Fibroblast of lung (primary cell): Measurements from ENCODE around the gene ATP2B1.

ENCODE experiments used
- EZH2 ChIP-seq: IDR thresholded peaks from 2 replicates; pipeline ENCODE4 v1.5.1; 2012; ENCODE audit warnings: low read length, control low read depth, mild to moderate bottlenecking; ENCODE audit errors: missing control alignments
- TF ChIP-seq, protein P1 (sequence below), 2 donors: IDR thresholded peaks in 1 of 2; conservative IDR thresholded peaks in 1 of 2; 1 replicate in 1 of 2; 2 replicates in 1 of 2; pipeline ENCODE4 v1.5.1; 2011 to 2012; ENCODE audit warnings: low read length in 2 of 2, control low read depth in 1 of 2, inconsistent platforms in 1 of 2, low read depth in 1 of 2, mild to moderate bottlenecking in 1 of 2

DNA sequence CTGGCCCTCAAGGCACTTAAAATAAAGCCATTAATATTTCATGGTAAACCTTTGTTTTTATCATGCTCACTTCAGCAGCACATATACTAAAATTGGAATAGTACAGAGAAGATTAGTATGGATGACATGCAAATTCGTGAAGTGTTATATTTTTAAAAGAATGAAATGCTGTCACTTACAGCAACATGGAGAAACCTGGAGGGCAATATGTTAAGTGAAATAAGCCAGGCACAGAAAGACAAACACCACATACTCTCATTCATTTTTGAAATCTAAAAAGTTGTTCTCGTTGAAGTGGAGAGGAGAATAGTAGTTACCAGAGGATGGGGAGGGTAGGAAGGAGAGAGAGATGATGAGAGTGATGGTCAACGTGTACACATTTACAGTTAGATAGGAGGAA, 45.4 kb upstream of the ATP2B1 start:
- TF ChIP-seq EZH2: no peak
- TF ChIP-seq, protein P1, sequence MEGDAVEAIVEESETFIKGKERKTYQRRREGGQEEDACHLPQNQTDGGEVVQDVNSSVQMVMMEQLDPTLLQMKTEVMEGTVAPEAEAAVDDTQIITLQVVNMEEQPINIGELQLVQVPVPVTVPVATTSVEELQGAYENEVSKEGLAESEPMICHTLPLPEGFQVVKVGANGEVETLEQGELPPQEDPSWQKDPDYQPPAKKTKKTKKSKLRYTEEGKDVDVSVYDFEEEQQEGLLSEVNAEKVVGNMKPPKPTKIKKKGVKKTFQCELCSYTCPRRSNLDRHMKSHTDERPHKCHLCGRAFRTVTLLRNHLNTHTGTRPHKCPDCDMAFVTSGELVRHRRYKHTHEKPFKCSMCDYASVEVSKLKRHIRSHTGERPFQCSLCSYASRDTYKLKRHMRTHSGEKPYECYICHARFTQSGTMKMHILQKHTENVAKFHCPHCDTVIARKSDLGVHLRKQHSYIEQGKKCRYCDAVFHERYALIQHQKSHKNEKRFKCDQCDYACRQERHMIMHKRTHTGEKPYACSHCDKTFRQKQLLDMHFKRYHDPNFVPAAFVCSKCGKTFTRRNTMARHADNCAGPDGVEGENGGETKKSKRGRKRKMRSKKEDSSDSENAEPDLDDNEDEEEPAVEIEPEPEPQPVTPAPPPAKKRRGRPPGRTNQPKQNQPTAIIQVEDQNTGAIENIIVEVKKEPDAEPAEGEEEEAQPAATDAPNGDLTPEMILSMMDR (conservative IDR thresholded peaks at IDR 0.05 in 1 of 2, IDR thresholded peaks at IDR 0.05 in 1 of 2; ENCODE audit: low read depth in 1 of 2, low read length in 2 of 2): no peak
